Measurements from ENCODE around the gene GPR85. TPM values are rescaled to one million over a fixed set of nuclear protein-coding genes. Genes with fewer than 3 reads are reported as not detected.

GPR85 gene
- total and polyA plus RNA-seq, 10 of the 15 experiments (the other 5 are each of a cell fraction or from before 2014, with no cell fraction given): 0.05 to 0.38 TPM; not detected in 8

GRCh38 chr7:113040849-113041248, 45.8 kb downstream of the GPR85 start:
- Histone ChIP-seq H3K27ac (ENCODE audit: control insufficient read depth, insufficient read depth) (no peak overlapping the region), H3K27me3 (replicated peaks in 1 of 2; ENCODE audit: control insufficient read depth in 2 of 2, insufficient read depth in 2 of 2, low read length in 1 of 2) (no peaks in the 10 kb centered on the region), H3K4me2 (ENCODE audit: control insufficient read depth, insufficient read depth) (no peak overlapping the region), H3K79me2 (ENCODE audit: control insufficient read depth, insufficient read depth, low read length) (no peaks in the 10 kb centered on the region), H3K4me1 (ENCODE audit: control insufficient read depth, insufficient read depth, low read length) (no peaks in the 10 kb centered on the region), H3K9ac (ENCODE audit: control insufficient read depth, insufficient read depth, low read length) (no peak overlapping the region), H3K4me3 (no peak overlapping the region), H3K9me3 (replicated peaks; ENCODE audit: control insufficient read depth, insufficient read depth, low read length) (no peaks in the 10 kb centered on the region), H4K20me1 (ENCODE audit: control insufficient read depth, insufficient read depth) (no peaks in the 10 kb centered on the region), H3K36me3 (ENCODE audit: control insufficient read depth in 2 of 2, insufficient read depth in 2 of 2, low read length in 1 of 2) (no peaks in the 10 kb centered on the region), H2AFZ (ENCODE audit: control insufficient read depth, low read depth, low read length) (no peak overlapping the region)
- in situ Hi-C loops (cut with MboI): no loop called here
- BruUV-seq (replicated peaks): no TSS peak
- ChIA-PET RAD21 (ENCODE audit: unreplicated experiment) (no interaction called here), CTCF (interaction anchor here (0.5 to 1.4 kb wide), 2 partner anchors 73 to 361 kb away, joined by 3 read pairs; no protein-coding TSS in a partner anchor), POLR2A (no interaction called here), SMC1A (ENCODE audit: uncharacterized antibody, unreplicated experiment) (no interaction called here)
- ATAC-seq (no peak), FAIRE-seq (no peak), DNase-seq (ENCODE audit: low read depth, low spot score) (no peak)
- intact Hi-C loops (cut with micrococcal nuclease; ENCODE audit: unreplicated experiment): no loop called here
- TF ChIP-seq TARDBP (IDR thresholded peaks at IDR 0.05; ENCODE audit: borderline replicate concordance): no peak
- TF ChIP-seq RELB (IDR thresholded peaks at IDR 0.05; ENCODE audit: low read depth): no peak
- TF ChIP-seq ELK1 (IDR thresholded peaks at IDR 0.05; ENCODE audit: low read depth, low read length): no peak
- no peak for TF ChIP-seq EP300 (IDR thresholded peaks at IDR 0.05; ENCODE audit: borderline replicate concordance in 1 of 2, control insufficient read depth in 1 of 2, low read depth in 2 of 2, low read length in 2 of 2)
- no peak for TF ChIP-seq RBBP5 (conservative IDR thresholded peaks at IDR 0.05)
- TF ChIP-seq HDAC2 (IDR thresholded peaks at IDR 0.05): no peak
- no peak for TF ChIP-seq HDAC6 (IDR thresholded peaks at IDR 0.05; ENCODE audit: unreplicated experiment)
- TF ChIP-seq CREM (IDR thresholded peaks at IDR 0.05; ENCODE audit: low read depth): no peak
- no peak for TF ChIP-seq YBX1 (IDR thresholded peaks at IDR 0.05)
- no peak for TF ChIP-seq PKNOX1 (IDR thresholded peaks at IDR 0.05)
- TF ChIP-seq SMARCA5 (IDR thresholded peaks at IDR 0.05): no peak
- no peak for TF ChIP-seq RB1 (IDR thresholded peaks at IDR 0.05; ENCODE audit: borderline replicate concordance)
- TF ChIP-seq CUX1 (IDR thresholded peaks at IDR 0.05; ENCODE audit: insufficient replicate concordance, low read depth, low read length): no peak
